ENCODE results near the gene MAN1C1. TPM values are rescaled to one million over a fixed set of nuclear protein-coding genes. Genes with fewer than 3 reads are reported as not detected.

The MAN1C1 gene
- polyA plus RNA-seq, 1 of the 3 experiments (the other 2 are of a cell fraction), result 0.20 TPM

- H4K20me1 ChIP-seq (ENCODE audit: insufficient read depth), result no peaks in the 10 kb centered on the region
- ChIA-PET CTCF (interaction anchor here (0.6 to 3.0 kb wide), 9 partner anchors 10 to 239 kb away, joined by 3 to 50 read pairs (median 7); no protein-coding TSS in a partner anchor), POLR2A (no interaction called here)
- H3K79me2 ChIP-seq (ENCODE audit: insufficient read depth), result no peaks in the 10 kb centered on the region
- no peak for DNase-seq
- no peak overlapping the region for H3K9ac ChIP-seq
- H3K4me2 ChIP-seq, result no peak overlapping the region
- H2AFZ ChIP-seq (ENCODE audit: low read depth), result no peak overlapping the region
- 100% methylated on average over 2 of the region's 6 CpGs for WGBS (ENCODE audit: low lambda C conversion rate)
- H3K9me2 ChIP-seq, result no peaks in the 10 kb centered on the region
- H3K4me3 ChIP-seq (ENCODE audit: low read depth in 2 of 2, low read length in 1 of 2), result no peak overlapping the region
- H3K27me3 ChIP-seq (ENCODE audit: insufficient read depth), result no peaks in the 10 kb centered on the region
- peaks cover 7% of the 10 kb centered on the region for H3F3A ChIP-seq (replicated peaks; ENCODE audit: insufficient read depth)
- H3K9me3 ChIP-seq, result no peaks in the 10 kb centered on the region
- no peak overlapping the region for H3K27ac ChIP-seq (ENCODE audit: low read depth in 2 of 2, low read length in 1 of 2)
- TF ChIP-seq EP300 (IDR thresholded peaks at IDR 0.05; ENCODE audit: borderline replicate concordance in 1 of 2, low read depth in 1 of 2, low read length in 1 of 2), result no peak
- no peak for TF ChIP-seq PBX3 (IDR thresholded peaks at IDR 0.05)
- no peak for TF ChIP-seq FOSL2 (IDR thresholded peaks at IDR 0.05; ENCODE audit: borderline replicate concordance, low read depth)
- no peak for TF ChIP-seq USF1 (IDR thresholded peaks at IDR 0.05; ENCODE audit: borderline replicate concordance, low read depth)
- TF ChIP-seq EZH2phosphoT487 (IDR thresholded peaks at IDR 0.05; ENCODE audit: borderline replicate concordance, low read depth), result no peak
- no peak for TF ChIP-seq POLR2AphosphoS5 (IDR thresholded peaks at IDR 0.05; ENCODE audit: low read depth, low read length)
- no peak for TF ChIP-seq GATA2 (CRISPR knock-in tag; IDR thresholded peaks at IDR 0.05)
- no peak for TF ChIP-seq NFIC (IDR thresholded peaks at IDR 0.05; ENCODE audit: borderline replicate concordance)
- no peak for TF ChIP-seq MEF2A (IDR thresholded peaks at IDR 0.05; ENCODE audit: borderline replicate concordance, low read depth)
- no peak for TF ChIP-seq REST (IDR thresholded peaks at IDR 0.05; ENCODE audit: low read depth, low read length)
- TF ChIP-seq RFX5 (IDR thresholded peaks at IDR 0.05; ENCODE audit: low read length), result no peak
- TF ChIP-seq TCF12 (IDR thresholded peaks at IDR 0.05), result no peak
- TF ChIP-seq YY1 (IDR thresholded peaks at IDR 0.05; ENCODE audit: low read depth), result no peak
- no peak for TF ChIP-seq FOXM1 (IDR thresholded peaks at IDR 0.05; ENCODE audit: low read depth)
- no peak for TF ChIP-seq GABPA (IDR thresholded peaks at IDR 0.05; ENCODE audit: low read depth)
- no peak for TF ChIP-seq USF2 (IDR thresholded peaks at IDR 0.05; ENCODE audit: borderline replicate concordance, low read depth, low read length)
- no peaks in the 10 kb centered on the region for H3K36me3 ChIP-seq (replicated peaks in 1 of 2; ENCODE audit: control insufficient read depth in 1 of 2, insufficient read depth in 2 of 2, low read length in 1 of 2)
- H3K4me1 ChIP-seq (ENCODE audit: control insufficient read depth in 1 of 2, insufficient read depth in 2 of 2, low read depth in 1 of 2, low read length in 1 of 2), result peaks cover 5 to 11% of the 10 kb centered on the region in 2 experiments; a peak in 3 of 4 replicates
These were observed 45.0 kb upstream of the MAN1C1 start for GRCh38 chr1:25571522-25571970.
